Kidney (tissue), 14 donors: ENCODE data around the gene OR4F15. TPM values are rescaled to one million over a fixed set of nuclear protein-coding genes. Genes with fewer than 3 reads are reported as not detected.

Experiments used
- DNase-seq, 5 donors: peaks; one replicate each; pipeline ENCODE4 v3.0.0-alpha.2; 2013 to 2020
- FAIRE-seq: peaks from 2 replicates; lab custom pipeline; 2012; peaks lifted over from hg19 to GRCh38; lab: Jason Lieb, UNC
- H3K27ac ChIP-seq, 2 donors: one replicate each; pipeline ENCODE4 v1.7.0; 2013; ENCODE audit warnings: low read depth in 2 of 2, low read length in 2 of 2, inconsistent platforms in 1 of 2
- H3K27me3 ChIP-seq: one replicate; pipeline ENCODE4 v1.7.1; 2013; ENCODE audit warnings: low read length, inconsistent platforms; ENCODE audit not compliant: control insufficient read depth, insufficient read depth
- H3K36me3 ChIP-seq, 3 donors: one replicate each; pipeline versions ENCODE4 v1.7.0 to v1.7.1; 2013; ENCODE audit warnings: low read length in 3 of 3, control low read depth in 1 of 3, inconsistent platforms in 1 of 3; ENCODE audit not compliant: insufficient read depth in 3 of 3, control insufficient read depth in 2 of 3
- H3K4me1 ChIP-seq, 3 donors: one replicate each; pipeline versions ENCODE4 v1.7.0 to v1.7.1; 2013; ENCODE audit warnings: low read length in 3 of 3, inconsistent platforms in 1 of 3, low read depth in 1 of 3; ENCODE audit not compliant: control insufficient read depth in 2 of 3, insufficient read depth in 2 of 3
- H3K4me3 ChIP-seq, 3 donors: one replicate each; pipeline versions ENCODE4 v1.7.0 to v1.8.1; 2013; ENCODE audit warnings: low read length in 3 of 3, control low read depth in 1 of 3, inconsistent platforms in 1 of 3
- H3K9ac ChIP-seq, 3 donors: one replicate each; pipeline versions ENCODE4 v1.7.0 to v1.7.1; 2013; ENCODE audit warnings: low read length in 3 of 3, control low read depth in 1 of 3, inconsistent platforms in 1 of 3
- H3K9me3 ChIP-seq, 3 donors: one replicate each; pipeline versions ENCODE4 v1.7.0 to v1.7.1; 2013; ENCODE audit warnings: low read length in 3 of 3, control low read depth in 1 of 3, inconsistent platforms in 1 of 3; ENCODE audit not compliant: control insufficient read depth in 2 of 3, insufficient read depth in 1 of 3
- CTCF ChIP-seq: IDR thresholded peaks from 3 replicates; pipeline ENCODE4 v1.5.1; 2012; ENCODE audit warnings: mild to moderate bottlenecking, moderate library complexity, borderline replicate concordance; ENCODE audit not compliant: insufficient read depth; ENCODE audit errors: extremely low read depth
- intact Hi-C: fragments of 100-400 bp; cut with DNase I; formaldehyde crosslinking; loops from one replicate; pipeline ENCODE4 v1.11.1; 2022
- polyA plus RNA-seq: library from polyadenylated mRNA; stranded (reverse); fragments of 350-450 nt; fragmentation: Illumina TruSeq; extraction: RNeasy Lipid Tissue Mini Kit (QIAGEN cat#74804); gene quantifications from one replicate; pipeline ENCODE4 v1.2.3, GENCODE V29; 2014; ENCODE audit warnings: low read depth, low replicate concordance; ENCODE audit not compliant: insufficient read depth
- total RNA-seq: library from RNA; stranded (reverse); fragmentation: NEBNext Ultra II Directional; extraction: Animal tissue kit (Norgen Biotek cat#: 25700); gene quantifications from one replicate; pipeline ENCODE4 v1.2.1, GENCODE V29; 2021
- donor health status: control.
- donor health status: control.
- donor health status: control.
- donor health status: control.
- donor health status: control.
- donor health status: DM: yes; HTN: yes; CAD: no.
- donor health status: Normal renal cell carcinoma (clear cell type).

Gene OR4F15
- total and polyA plus RNA-seq, 2 donors from 2014 or later = 0.13 TPM; not detected in 1

DNA sequence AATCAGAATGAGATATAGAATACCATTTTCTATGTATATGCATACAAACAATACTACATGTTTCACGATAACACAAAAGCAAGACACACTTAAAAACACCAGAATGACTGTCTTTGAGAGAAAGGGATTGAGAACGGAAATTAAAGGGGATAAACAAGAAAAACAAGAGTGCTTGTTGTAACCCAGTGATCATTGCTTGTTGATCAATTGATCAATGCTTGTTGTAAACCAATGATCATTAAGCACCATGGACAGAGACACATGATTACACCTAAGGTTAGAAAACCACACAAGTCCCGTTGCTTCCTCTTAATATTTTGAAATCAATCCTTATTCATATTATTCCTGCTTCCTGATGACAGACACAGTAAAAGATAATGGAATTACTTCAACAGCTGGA is 1.1 kb upstream of the OR4F15 start:
- no peak for TF ChIP-seq CTCF
- Histone ChIP-seq H3K4me1 (no peaks in the 10 kb centered on the region), H3K36me3 (no peaks in the 10 kb centered on the region), H3K9me3 (no peaks in the 10 kb centered on the region), H3K27ac (no peak overlapping the region), H3K4me3 (peak overlapping the region in 1 of 3 donors; percentile 17), H3K27me3 (no peaks in the 10 kb centered on the region), H3K9ac (no peak overlapping the region)
- no peak for FAIRE-seq
- intact Hi-C loops = no loop called here
- peak in 1 of 5 donors; percentile 19 for DNase-seq

- Histone ChIP-seq H3K27ac (no peak overlapping the region), H3K4me1 (no peaks in the 10 kb centered on the region), H3K9ac (no peak overlapping the region), H3K27me3 (no peaks in the 10 kb centered on the region), H3K9me3 (no peaks in the 10 kb centered on the region), H3K36me3 (no peaks in the 10 kb centered on the region), H3K4me3 (no peak overlapping the region)
- FAIRE-seq (no peak), DNase-seq (peak in 1 of 5 donors; percentile 23)
- TF ChIP-seq CTCF = no peak
- intact Hi-C loops = no loop called here
Observed at GRCh38 chr15:101813803-101814534, 2.0 kb downstream of the OR4F15 start.

GRCh38 chr15:101820781-101821180 is 8.8 kb downstream of the OR4F15 start:
- intact Hi-C loops = no loop called here
- Histone ChIP-seq H3K4me3 (no peak overlapping the region), H3K27me3 (no peaks in the 10 kb centered on the region), H3K36me3 (no peaks in the 10 kb centered on the region), H3K27ac (no peak overlapping the region), H3K9ac (no peak overlapping the region), H3K4me1 (no peaks in the 10 kb centered on the region), H3K9me3 (no peaks in the 10 kb centered on the region)
- no peak for TF ChIP-seq CTCF
- no peak for FAIRE-seq
- DNase-seq = no peak
